Measurements from ENCODE around the gene SLC39A1. TPM values are rescaled to one million over a fixed set of nuclear protein-coding genes. Genes with fewer than 3 reads are reported as not detected.

SLC39A1 gene
- total RNA-seq, 4 donors from 2014 or later: 37.1 to 63.2 (median 47.9) TPM

- peak in 4 of 5 experiments; percentile 25 to 51 (median 34) for TF ChIP-seq CTCF (IDR thresholded peaks at IDR 0.05 in 4 of 5, conservative IDR thresholded peaks at IDR 0.05 in 1 of 5)
- TF ChIP-seq POLR2A (IDR thresholded peaks at IDR 0.05): peak; percentile 74 to 89
- Histone ChIP-seq H3K4me3 (peak within 1 kb of the TSS; percentile 56 to 68 (median 62)), H3K36me3 (no peaks in the 10 kb centered on the region), H3K27ac (peak within 1 kb of the TSS; percentile 87 to 94 (median 90)), H3K9me3 (no peaks in the 10 kb centered on the region), H3K4me1 (peaks cover 29 to 34% of the 10 kb centered on the region in 2 donors), H3K27me3 (no peaks in the 10 kb centered on the region)
- in situ Hi-C loops (cut with MboI; ENCODE audit: low sequenced_read_pairs in 4 of 4) (loop anchor here in 1 of 4 donors (10.0 kb wide), 1 partner anchor 293 kb away; the partner anchor contains the start of genes ILF2 and NPR1), intact Hi-C loops (cut with DNase I; ENCODE audit: low total_unique reads) (loop anchor here (1.0 kb wide), 1 partner anchor 19 kb away; the partner anchor contains the start of gene RAB13)
- DNase-seq (peak; percentile 97), ATAC-seq (peak; percentile 85 to 90)
Measured at GRCh38 chr1:153967107-153967999, 4.0 kb upstream of the SLC39A1 start, which contains the start of gene CREB3L4. TSS of gene CREB3L4 (plus strand) at chr1:153967902. CDS start at chr1:153968526, 624 bp downstream.

GRCh38 chr1:153963850-153964331 lies 554 bp upstream of the SLC39A1 start:
- Histone ChIP-seq H3K4me1 (peaks cover 63 to 67% of the 10 kb centered on the region in 2 donors), H3K4me3 (peak overlapping the region; percentile 61 to 86 (median 80)), H3K36me3 (no peaks in the 10 kb centered on the region), H3K9me3 (no peaks in the 10 kb centered on the region), H3K27ac (peak overlapping the region; percentile 91 to 98 (median 94)), H3K27me3 (no peaks in the 10 kb centered on the region)
- ATAC-seq (no peak), DNase-seq (no peak)
- TF ChIP-seq CTCF (IDR thresholded peaks at IDR 0.05 in 4 of 5, conservative IDR thresholded peaks at IDR 0.05 in 1 of 5): no peak
- no peak for TF ChIP-seq POLR2A (IDR thresholded peaks at IDR 0.05)
- in situ Hi-C loops (cut with MboI; ENCODE audit: low sequenced_read_pairs in 4 of 4): loop anchor here in 1 of 4 donors (10.0 kb wide), 1 partner anchor 289 kb away; the partner anchor contains the start of genes ILF2 and NPR1
- intact Hi-C loops (cut with DNase I; ENCODE audit: low total_unique reads): no loop called here

- Histone ChIP-seq H3K9me3 (no peaks in the 10 kb centered on the region), H3K36me3 (no peaks in the 10 kb centered on the region), H3K27ac (peak overlapping the region; percentile 91 to 98 (median 94)), H3K4me1 (peaks cover 59 to 63% of the 10 kb centered on the region in 2 donors), H3K4me3 (peak overlapping the region; percentile 61 to 86 (median 80)), H3K27me3 (no peaks in the 10 kb centered on the region)
- DNase-seq: peak; percentile 59 to 67
- intact Hi-C loops (cut with DNase I; ENCODE audit: low total_unique reads): no loop called here
- TF ChIP-seq CTCF (IDR thresholded peaks at IDR 0.05 in 4 of 5, conservative IDR thresholded peaks at IDR 0.05 in 1 of 5): no peak
- TF ChIP-seq POLR2A (IDR thresholded peaks at IDR 0.05): peak; percentile 4 to 12
- ATAC-seq: peak; percentile 21 to 25
- in situ Hi-C loops (cut with MboI; ENCODE audit: low sequenced_read_pairs in 4 of 4): loop anchor here in 1 of 4 donors (10.0 kb wide), 1 partner anchor 288 kb away; the partner anchor contains the start of genes ILF2 and NPR1
Measured at GRCh38 chr1:153962088-153963029, 978 bp downstream of the SLC39A1 start.

GRCh38 chr1:153961421-153961820 lies 1.9 kb downstream of the SLC39A1 start:
- Histone ChIP-seq H3K4me3 (no peak overlapping the region), H3K27me3 (no peaks in the 10 kb centered on the region), H3K36me3 (no peaks in the 10 kb centered on the region), H3K4me1 (peaks cover 64 to 67% of the 10 kb centered on the region in 2 donors), H3K27ac (peak overlapping the region; percentile 91 to 98 (median 94)), H3K9me3 (no peaks in the 10 kb centered on the region)
- ATAC-seq (no peak), DNase-seq (no peak)
- TF ChIP-seq CTCF (IDR thresholded peaks at IDR 0.05 in 4 of 5, conservative IDR thresholded peaks at IDR 0.05 in 1 of 5): no peak
- no peak for TF ChIP-seq POLR2A (IDR thresholded peaks at IDR 0.05)
- intact Hi-C loops (cut with DNase I; ENCODE audit: low total_unique reads) (no loop called here), in situ Hi-C loops (cut with MboI; ENCODE audit: low sequenced_read_pairs in 4 of 4) (loop anchor here in 1 of 4 donors (10.0 kb wide), 1 partner anchor 287 kb away; the partner anchor contains the start of genes ILF2 and NPR1)

All from gastrocnemius medialis (tissue), 4 donors.